WTC11 (cell line): ENCODE results near the gene APOL6. TPM values are rescaled to one million over a fixed set of nuclear protein-coding genes. Genes with fewer than 3 reads are reported as not detected.
A peak's percentile ranks its signal among the peaks of the same experiment; 100 is the strongest.

Experiments used
- ATAC-seq: fragments of 200-7000 bp; cut with Tn5 transposase; 2 replicates; pipeline ENCODE4 v1.10.0; 2021; ENCODE audit warnings: mild to moderate bottlenecking, moderate library complexity
- CTCF ChIA-PET: fragments of 300-600 bp; sonication (Branson Sonifier 250); formaldehyde crosslinking; loops from one replicate; lab custom pipeline; 2021; ENCODE audit warnings: antibody characterized with exemption; lab: Charles Lee
- POLR2A ChIA-PET: fragments of 350-600 bp; sonication (Branson Sonifier 250); formaldehyde crosslinking; loops from one replicate; lab custom pipeline; 2021; ENCODE audit warnings: antibody characterized with exemption; lab: Charles Lee
- DNase-seq: peaks from one replicate; pipeline ENCODE4 v3.0.0; 2021; ENCODE audit warnings: low spot score
- H3K27ac Mint-ChIP-seq: 2 replicates; pipeline ENCODE4 v1.8.0; 2021; ENCODE audit warnings: mixed read lengths
- H3K27me3 Mint-ChIP-seq: 2 replicates; pipeline ENCODE4 v1.8.0; 2021; ENCODE audit warnings: low read depth, mild to moderate bottlenecking, moderate library complexity, mixed read lengths
- H3K36me3 Mint-ChIP-seq: 2 replicates; pipeline ENCODE4 v1.8.0; 2021; ENCODE audit warnings: mixed read lengths
- H3K4me1 Mint-ChIP-seq: 2 replicates; pipeline ENCODE4 v1.8.0; 2022; ENCODE audit warnings: mixed read lengths
- H3K4me3 Mint-ChIP-seq: 2 replicates; pipeline ENCODE4 v1.8.0; 2021; ENCODE audit warnings: mild to moderate bottlenecking, moderate library complexity, mixed read lengths
- H3K9me3 Mint-ChIP-seq: 2 replicates; pipeline ENCODE4 v1.8.0; 2021; ENCODE audit warnings: mixed read lengths
- CBFB ChIP-seq: sonication (generic); formaldehyde crosslinking; IDR thresholded peaks from 2 replicates; pipeline ENCODE4 v1.8.1; 2022; ENCODE audit warnings: mild to moderate bottlenecking, low read depth, missing genetic modification reagents
- CDX4 ChIP-seq: fragments of 250-450 bp; sonication (Bioruptor Pico); IDR thresholded peaks from 2 replicates; pipeline ENCODE4 v1.9.0; 2021; ENCODE audit warnings: moderate library complexity, mild to moderate bottlenecking, inconsistent platforms, borderline replicate concordance
- CREB1 ChIP-seq: sonication (generic); formaldehyde crosslinking; IDR thresholded peaks from 2 replicates; pipeline ENCODE4 v1.8.0; 2023; ENCODE audit warnings: mild to moderate bottlenecking, missing genetic modification reagents
- ELF4 ChIP-seq: sonication (generic); formaldehyde crosslinking; IDR thresholded peaks from 2 replicates; pipeline ENCODE4 v1.8.1; 2022; ENCODE audit warnings: low read depth, mild to moderate bottlenecking, moderate library complexity, missing genetic modification reagents
- EMX1 ChIP-seq: fragments of 250-450 bp; sonication (Bioruptor Pico); IDR thresholded peaks from 2 replicates; pipeline ENCODE4 v1.8.0; 2021; ENCODE audit warnings: mild to moderate bottlenecking
- FOXP1 ChIP-seq: sonication (generic); formaldehyde crosslinking; IDR thresholded peaks from 2 replicates; pipeline ENCODE4 v1.8.0; 2022; ENCODE audit warnings: missing genetic modification reagents, mild to moderate bottlenecking, moderate library complexity, borderline replicate concordance
- JUN ChIP-seq: sonication (generic); formaldehyde crosslinking; IDR thresholded peaks from 2 replicates; pipeline ENCODE4 v1.8.0; 2023; ENCODE audit warnings: mild to moderate bottlenecking, missing genetic modification reagents
- KAT7 ChIP-seq: sonication (generic); formaldehyde crosslinking; IDR thresholded peaks from 2 replicates; pipeline ENCODE4 v1.8.1; 2023; ENCODE audit warnings: missing genetic modification reagents, mild to moderate bottlenecking, borderline replicate concordance
- MXD4 ChIP-seq: fragments of 250-450 bp; sonication (Bioruptor Pico); IDR thresholded peaks from 2 replicates; pipeline ENCODE4 v1.8.0; 2021; ENCODE audit warnings: mild to moderate bottlenecking, moderate library complexity, borderline replicate concordance
- MYBL2 ChIP-seq: sonication (generic); formaldehyde crosslinking; IDR thresholded peaks from 2 replicates; pipeline ENCODE4 v1.8.1; 2023; ENCODE audit warnings: mild to moderate bottlenecking, moderate library complexity, missing genetic modification reagents
- NR1H2 ChIP-seq: sonication (generic); formaldehyde crosslinking; IDR thresholded peaks from 2 replicates; pipeline ENCODE4 v1.9.0; 2021; ENCODE audit warnings: mild to moderate bottlenecking, moderate library complexity, missing genetic modification reagents
- PREB ChIP-seq: sonication (generic); formaldehyde crosslinking; IDR thresholded peaks from 2 replicates; pipeline ENCODE4 v1.8.1; 2022; ENCODE audit warnings: mild to moderate bottlenecking, missing genetic modification reagents, moderate library complexity, borderline replicate concordance
- PRRX2 ChIP-seq: fragments of 250-450 bp; sonication (Bioruptor Pico); IDR thresholded peaks from 2 replicates; pipeline ENCODE4 v1.8.0; 2021; ENCODE audit warnings: mild to moderate bottlenecking
- RELA ChIP-seq: sonication (generic); formaldehyde crosslinking; IDR thresholded peaks from 2 replicates; pipeline ENCODE4 v1.8.1; 2022; ENCODE audit warnings: missing genetic modification reagents, mild to moderate bottlenecking, borderline replicate concordance
- SOX15 ChIP-seq: fragments of 250-450 bp; sonication (Bioruptor Pico); IDR thresholded peaks from 2 replicates; pipeline ENCODE4 v1.9.0; 2021; ENCODE audit warnings: mild to moderate bottlenecking
- SP1 ChIP-seq: sonication (generic); formaldehyde crosslinking; conservative IDR thresholded peaks from 2 replicates; pipeline ENCODE4 v1.8.1; 2022; ENCODE audit warnings: missing genetic modification reagents
- TCF7 ChIP-seq: sonication (generic); formaldehyde crosslinking; IDR thresholded peaks from 2 replicates; pipeline ENCODE4 v1.8.0; 2022; ENCODE audit warnings: mild to moderate bottlenecking, low read depth, missing genetic modification reagents, moderate library complexity
- ZMAT4 ChIP-seq: fragments of 250-450 bp; sonication (Bioruptor Pico); IDR thresholded peaks from 2 replicates; pipeline ENCODE4 v1.9.0; 2021; ENCODE audit warnings: mild to moderate bottlenecking
- ZNF138 ChIP-seq: sonication (generic); formaldehyde crosslinking; conservative IDR thresholded peaks from 2 replicates; pipeline ENCODE4 v1.8.1; 2022; ENCODE audit warnings: mild to moderate bottlenecking, moderate library complexity, missing genetic modification reagents
- ZNF416 ChIP-seq: fragments of 250-450 bp; sonication (Bioruptor Pico); IDR thresholded peaks from 2 replicates; pipeline ENCODE4 v1.9.0; 2021; ENCODE audit warnings: mild to moderate bottlenecking, inconsistent platforms
- ZNF423 ChIP-seq: fragments of 250-450 bp; sonication (Bioruptor Pico); IDR thresholded peaks from 2 replicates; pipeline ENCODE4 v2.1.2; 2022; ENCODE audit warnings: mild to moderate bottlenecking, moderate library complexity
- ZSCAN18 ChIP-seq: fragments of 250-450 bp; sonication (Bioruptor Pico); IDR thresholded peaks from 2 replicates; pipeline ENCODE4 v2.1.2; 2022; ENCODE audit warnings: mild to moderate bottlenecking, moderate library complexity
- total RNA-seq: library from RNA; stranded (reverse); gene quantifications from 3 replicates; pipeline ENCODE4 v1.2.3, GENCODE V29; 2021
- TF ChIP-seq, protein P1 (sequence below): sonication (generic); formaldehyde crosslinking; IDR thresholded peaks from 2 replicates; pipeline ENCODE4 v1.8.1; 2023; ENCODE audit warnings: mild to moderate bottlenecking, missing genetic modification reagents
- TF ChIP-seq, protein P2 (sequence below): sonication (generic); formaldehyde crosslinking; IDR thresholded peaks from 2 replicates; pipeline ENCODE4 v1.8.1; 2022; ENCODE audit warnings: missing genetic modification reagents, borderline replicate concordance
- TF ChIP-seq, protein P3 (sequence below): sonication (generic); formaldehyde crosslinking; IDR thresholded peaks from 2 replicates; pipeline ENCODE4 v1.8.0; 2022; ENCODE audit warnings: missing genetic modification reagents

APOL6 gene
- total RNA-seq, 1 experiment from 2014 or later: 0.17 TPM

- Mint-ChIP-seq H3K27me3 (no peaks in the 10 kb centered on the region), H3K4me1 (peaks cover 16% of the 10 kb centered on the region), H3K36me3 (no peaks in the 10 kb centered on the region), H3K4me3 (no peak overlapping the region), H3K27ac (no peak overlapping the region), H3K9me3 (no peaks in the 10 kb centered on the region)
- DNase-seq (no peak), ATAC-seq (no peak)
- POLR2A ChIA-PET: no interaction called here
- CTCF ChIA-PET: interaction anchor here (0.8 to 3.2 kb wide), 7 partner anchors 10 to 444 kb away, joined by 3 to 25 read pairs (median 3); no protein-coding TSS in a partner anchor
- TF ChIP-seq NR1H2: no peak
- TF ChIP-seq TCF7: no peak
- no peak for TF ChIP-seq EMX1 (CRISPR knock-in tag)
- TF ChIP-seq, protein P1, sequence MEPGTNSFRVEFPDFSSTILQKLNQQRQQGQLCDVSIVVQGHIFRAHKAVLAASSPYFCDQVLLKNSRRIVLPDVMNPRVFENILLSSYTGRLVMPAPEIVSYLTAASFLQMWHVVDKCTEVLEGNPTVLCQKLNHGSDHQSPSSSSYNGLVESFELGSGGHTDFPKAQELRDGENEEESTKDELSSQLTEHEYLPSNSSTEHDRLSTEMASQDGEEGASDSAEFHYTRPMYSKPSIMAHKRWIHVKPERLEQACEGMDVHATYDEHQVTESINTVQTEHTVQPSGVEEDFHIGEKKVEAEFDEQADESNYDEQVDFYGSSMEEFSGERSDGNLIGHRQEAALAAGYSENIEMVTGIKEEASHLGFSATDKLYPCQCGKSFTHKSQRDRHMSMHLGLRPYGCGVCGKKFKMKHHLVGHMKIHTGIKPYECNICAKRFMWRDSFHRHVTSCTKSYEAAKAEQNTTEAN (CRISPR knock-in tag): no peak
- TF ChIP-seq CBFB (CRISPR knock-in tag): no peak
- no peak for TF ChIP-seq ZNF138 (CRISPR knock-in tag)
- no peak for TF ChIP-seq MXD4 (CRISPR knock-in tag)
- TF ChIP-seq PRRX2 (CRISPR knock-in tag): no peak
- TF ChIP-seq FOXP1 (CRISPR knock-in tag): no peak
- TF ChIP-seq KAT7: no peak
- TF ChIP-seq CDX4: no peak
- TF ChIP-seq, protein P2, sequence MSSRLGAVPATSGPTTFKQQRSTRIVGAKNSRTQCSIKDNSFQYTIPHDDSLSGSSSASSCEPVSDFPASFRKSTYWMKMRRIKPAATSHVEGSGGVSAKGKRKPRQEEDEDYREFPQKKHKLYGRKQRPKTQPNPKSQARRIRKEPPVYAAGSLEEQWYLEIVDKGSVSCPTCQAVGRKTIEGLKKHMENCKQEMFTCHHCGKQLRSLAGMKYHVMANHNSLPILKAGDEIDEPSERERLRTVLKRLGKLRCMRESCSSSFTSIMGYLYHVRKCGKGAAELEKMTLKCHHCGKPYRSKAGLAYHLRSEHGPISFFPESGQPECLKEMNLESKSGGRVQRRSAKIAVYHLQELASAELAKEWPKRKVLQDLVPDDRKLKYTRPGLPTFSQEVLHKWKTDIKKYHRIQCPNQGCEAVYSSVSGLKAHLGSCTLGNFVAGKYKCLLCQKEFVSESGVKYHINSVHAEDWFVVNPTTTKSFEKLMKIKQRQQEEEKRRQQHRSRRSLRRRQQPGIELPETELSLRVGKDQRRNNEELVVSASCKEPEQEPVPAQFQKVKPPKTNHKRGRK (CRISPR knock-in tag): no peak
- TF ChIP-seq ZMAT4 (CRISPR knock-in tag): no peak
- no peak for TF ChIP-seq PREB
Measured at GRCh38 chr22:35621451-35621850, 26.8 kb upstream of the APOL6 start.

DNA sequence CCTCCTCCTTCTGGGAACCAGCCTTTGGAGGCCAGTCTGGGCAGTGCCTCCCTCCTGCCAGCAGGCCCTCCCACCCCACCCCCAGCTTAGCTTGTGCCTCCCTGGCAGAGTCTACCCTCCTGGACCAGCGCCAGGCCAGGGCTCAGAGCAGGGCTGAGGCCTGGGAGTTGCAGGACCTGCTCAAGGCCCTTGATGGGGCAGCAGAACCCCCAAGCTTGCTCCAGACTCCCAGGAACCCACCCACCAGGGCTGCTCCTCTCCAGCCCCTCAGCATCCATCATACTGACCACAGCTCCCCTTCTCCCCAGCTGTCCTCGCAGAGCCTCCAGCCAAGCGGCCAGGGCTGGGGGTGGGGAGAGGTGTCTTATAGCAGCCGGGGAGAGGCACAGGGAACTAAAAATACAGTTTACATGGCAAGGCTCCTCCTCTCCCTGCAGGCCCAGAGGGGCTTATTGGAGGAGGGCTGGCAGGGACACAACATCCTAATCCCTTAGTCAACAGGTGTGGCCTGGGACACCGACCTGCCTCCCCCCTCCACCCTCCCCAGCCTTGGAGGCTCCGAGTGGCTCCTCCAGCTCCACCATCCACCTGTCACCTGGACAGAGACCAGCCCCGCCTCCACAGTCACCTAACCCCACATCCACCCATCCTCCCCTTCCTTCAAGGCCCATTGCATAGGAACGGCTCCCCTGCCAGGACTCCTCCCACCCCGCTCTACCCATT lies 25.9 kb upstream of the APOL6 start:
- ChIA-PET CTCF (interaction anchor here (0.8 to 3.2 kb wide), 7 partner anchors 9 to 443 kb away, joined by 3 to 25 read pairs (median 5); no protein-coding TSS in a partner anchor), POLR2A (interaction anchor here (0.5 to 1.0 kb wide), 2 partner anchors 75 to 218 kb away, joined by 3 to 7 read pairs; no protein-coding TSS in a partner anchor)
- TF ChIP-seq SOX15 (CRISPR knock-in tag) (no peak), CREB1 (CRISPR knock-in tag) (no peak), TCF7 (no peak), ZNF416 (CRISPR knock-in tag) (no peak), PRRX2 (CRISPR knock-in tag) (no peak), RELA (no peak), ELF4 (no peak), FOXP1 (CRISPR knock-in tag) (no peak; the same call in 1 of the 2 replicates), SP1 (CRISPR knock-in tag) (no peak), MYBL2 (CRISPR knock-in tag) (no peak), ZNF423 (no peak), ZSCAN18 (CRISPR knock-in tag) (no peak), JUN (CRISPR knock-in tag) (no peak)
- TF ChIP-seq, protein P3, sequence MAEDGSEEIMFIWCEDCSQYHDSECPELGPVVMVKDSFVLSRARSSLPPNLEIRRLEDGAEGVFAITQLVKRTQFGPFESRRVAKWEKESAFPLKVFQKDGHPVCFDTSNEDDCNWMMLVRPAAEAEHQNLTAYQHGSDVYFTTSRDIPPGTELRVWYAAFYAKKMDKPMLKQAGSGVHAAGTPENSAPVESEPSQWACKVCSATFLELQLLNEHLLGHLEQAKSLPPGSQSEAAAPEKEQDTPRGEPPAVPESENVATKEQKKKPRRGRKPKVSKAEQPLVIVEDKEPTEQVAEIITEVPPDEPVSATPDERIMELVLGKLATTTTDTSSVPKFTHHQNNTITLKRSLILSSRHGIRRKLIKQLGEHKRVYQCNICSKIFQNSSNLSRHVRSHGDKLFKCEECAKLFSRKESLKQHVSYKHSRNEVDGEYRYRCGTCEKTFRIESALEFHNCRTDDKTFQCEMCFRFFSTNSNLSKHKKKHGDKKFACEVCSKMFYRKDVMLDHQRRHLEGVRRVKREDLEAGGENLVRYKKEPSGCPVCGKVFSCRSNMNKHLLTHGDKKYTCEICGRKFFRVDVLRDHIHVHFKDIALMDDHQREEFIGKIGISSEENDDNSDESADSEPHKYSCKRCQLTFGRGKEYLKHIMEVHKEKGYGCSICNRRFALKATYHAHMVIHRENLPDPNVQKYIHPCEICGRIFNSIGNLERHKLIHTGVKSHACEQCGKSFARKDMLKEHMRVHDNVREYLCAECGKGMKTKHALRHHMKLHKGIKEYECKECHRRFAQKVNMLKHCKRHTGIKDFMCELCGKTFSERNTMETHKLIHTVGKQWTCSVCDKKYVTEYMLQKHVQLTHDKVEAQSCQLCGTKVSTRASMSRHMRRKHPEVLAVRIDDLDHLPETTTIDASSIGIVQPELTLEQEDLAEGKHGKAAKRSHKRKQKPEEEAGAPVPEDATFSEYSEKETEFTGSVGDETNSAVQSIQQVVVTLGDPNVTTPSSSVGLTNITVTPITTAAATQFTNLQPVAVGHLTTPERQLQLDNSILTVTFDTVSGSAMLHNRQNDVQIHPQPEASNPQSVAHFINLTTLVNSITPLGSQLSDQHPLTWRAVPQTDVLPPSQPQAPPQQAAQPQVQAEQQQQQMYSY (CRISPR knock-in tag): no peak

More for the DNA sequence above, 25.9 kb upstream of the APOL6 start:
- peaks cover 16% of the 10 kb centered on the region for H3K4me1 Mint-ChIP-seq
- no peak overlapping the region for H3K4me3 Mint-ChIP-seq
- no peaks in the 10 kb centered on the region for H3K27me3 Mint-ChIP-seq
- peak; percentile 63 for DNase-seq
- no peak overlapping the region for H3K27ac Mint-ChIP-seq
- no peaks in the 10 kb centered on the region for H3K36me3 Mint-ChIP-seq
- ATAC-seq: peak; percentile 50
- no peaks in the 10 kb centered on the region for H3K9me3 Mint-ChIP-seq
